Fibroblast of pulmonary artery (primary cell): Measurements from ENCODE around the gene SUN5.

Experiments
- DNase-seq: peaks from one replicate; pipeline ENCODE4 v3.0.0-alpha.2; 2010; ENCODE audit warnings: low read depth
- H3K4me3 ChIP-seq: replicated peaks from 2 replicates; pipeline ENCODE4 v1.5.1; 2011; ENCODE audit warnings: low read depth, mild to moderate bottlenecking, control low read depth, low read length, moderate library complexity
- CTCF ChIP-seq: IDR thresholded peaks from 2 replicates; pipeline ENCODE4 v1.5.1; 2011; ENCODE audit warnings: mild to moderate bottlenecking, control low read depth, low read length, inconsistent platforms; ENCODE audit errors: missing control alignments

Gene SUN5

GRCh38 chr20:32985596-32985995, 18.6 kb downstream of the SUN5 start:
- no peak for DNase-seq
- no peak for TF ChIP-seq CTCF
- H3K4me3 ChIP-seq, result no peak overlapping the region

- H3K4me3 ChIP-seq, result no peak overlapping the region
- DNase-seq, result no peak
- TF ChIP-seq CTCF, result no peak
These were observed 19.4 kb downstream of the SUN5 start for GRCh38 chr20:32984631-32985354.

- DNase-seq, result no peak
- no peak for TF ChIP-seq CTCF
- no peak overlapping the region for H3K4me3 ChIP-seq
These were observed 20.0 kb downstream of the SUN5 start for GRCh38 chr20:32984196-32984595.

- TF ChIP-seq CTCF, result no peak
- DNase-seq, result no peak
- no peak overlapping the region for H3K4me3 ChIP-seq
These were observed 20.6 kb downstream of the SUN5 start for GRCh38 chr20:32983459-32984112.

GRCh38 chr20:32982617-32983458, 21.4 kb downstream of the SUN5 start:
- DNase-seq, result no peak
- H3K4me3 ChIP-seq, result no peak overlapping the region
- no peak for TF ChIP-seq CTCF

- no peak overlapping the region for H3K4me3 ChIP-seq
- no peak for TF ChIP-seq CTCF
- no peak for DNase-seq
These were observed 23.2 kb downstream of the SUN5 start for GRCh38 chr20:32980990-32981389.
